Lower leg skin (tissue), 3 donors: ENCODE measurements around the gene STX5.
"Not testable (repeated sequence)": the region's sequence is repeated elsewhere in the genome, so short reads cannot be mapped to it uniquely, and the experiment has no call there.

Experiments used
- CTCF ChIP-seq, 3 donors: fragments of 450-650 bp; IDR thresholded peaks; one replicate each; pipeline ENCODE4 v1.5.1; 2016; ENCODE audit warnings: antibody characterized with exemption in 3 of 3, mild to moderate bottlenecking in 3 of 3, moderate library complexity in 2 of 3
- POLR2A ChIP-seq, 2 donors: fragments of 450-650 bp; IDR thresholded peaks; one replicate each; pipeline ENCODE4 v1.6.1; 2016 to 2017; ENCODE audit warnings: antibody characterized with exemption in 2 of 2, mild to moderate bottlenecking in 1 of 2, moderate library complexity in 1 of 2

GRCh38 chr11:62828130-62828529 lies 3.7 kb downstream of the STX5 start:
- not testable (repeated sequence) for TF ChIP-seq CTCF, POLR2A (IDR thresholded peaks at IDR 0.05)
